GM18498 (cell line): ENCODE data around the gene SGCD.

ENCODE experiments used
- ATAC-seq: cut with Tn5 transposase; IDR thresholded peaks from one replicate; pipeline ENCODE4 v1.9.1; 2021; ENCODE audit warnings: mild to moderate bottlenecking, moderate library complexity; ENCODE audit not compliant: unreplicated experiment

Gene SGCD

DNA sequence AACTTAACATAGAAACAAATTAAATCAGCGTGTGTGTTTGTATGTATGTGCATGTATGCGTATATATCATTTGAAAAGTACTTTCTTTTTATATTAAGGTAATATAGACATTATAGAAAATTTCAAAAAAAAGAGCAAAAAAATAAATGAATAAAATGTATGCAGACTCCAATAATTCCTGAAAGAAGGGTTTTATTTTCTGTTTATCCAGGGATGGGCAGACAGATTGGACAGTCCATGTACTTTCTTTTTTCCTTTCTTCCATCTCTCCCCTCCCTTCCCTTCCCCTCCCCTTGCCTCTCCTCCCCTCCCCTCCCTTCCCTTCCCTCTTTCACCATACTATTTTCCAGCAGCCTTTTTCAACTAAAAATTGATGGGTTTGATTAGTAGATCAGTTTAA, 123.8 kb downstream of the SGCD start:
- no peak for ATAC-seq

DNA sequence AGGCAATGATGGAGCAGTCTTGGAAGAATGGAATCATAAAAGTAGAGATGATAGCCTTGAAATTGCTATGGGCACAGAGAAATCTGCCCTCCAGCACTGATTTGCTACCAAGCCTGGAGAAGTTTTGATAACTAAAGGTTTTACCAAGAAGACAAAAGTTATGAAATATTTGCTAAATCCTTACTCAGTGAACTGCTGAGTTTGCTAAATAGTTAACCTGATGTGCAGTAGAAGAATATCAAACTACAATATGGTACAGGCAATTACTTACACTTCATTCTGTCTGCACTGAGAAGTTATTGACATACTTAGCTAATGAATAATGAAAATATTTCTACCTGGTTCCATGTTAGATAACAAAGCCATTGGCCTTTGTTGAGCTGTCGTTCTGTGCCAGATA, 124.5 kb downstream of the SGCD start:
- ATAC-seq: no peak

DNA sequence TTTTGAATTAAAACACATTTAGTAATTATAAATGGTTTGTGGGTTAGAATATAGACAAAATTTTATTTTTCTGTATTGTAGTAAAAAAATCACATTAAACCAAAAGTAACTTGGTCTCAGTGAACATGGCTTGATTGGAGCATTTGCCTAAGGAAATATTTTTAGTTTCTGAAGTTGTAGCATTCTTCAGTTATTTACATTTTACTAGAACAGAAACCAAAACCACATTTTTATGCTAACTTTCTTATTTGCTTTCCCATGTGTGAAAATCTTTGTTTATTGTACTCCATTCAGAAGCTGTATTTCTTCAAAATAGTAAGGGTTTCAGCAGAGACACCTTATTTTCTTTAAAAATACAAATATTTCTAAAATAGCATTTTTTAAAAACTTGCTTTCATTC, 129.9 kb downstream of the SGCD start:
- ATAC-seq: peak; percentile 66

DNA sequence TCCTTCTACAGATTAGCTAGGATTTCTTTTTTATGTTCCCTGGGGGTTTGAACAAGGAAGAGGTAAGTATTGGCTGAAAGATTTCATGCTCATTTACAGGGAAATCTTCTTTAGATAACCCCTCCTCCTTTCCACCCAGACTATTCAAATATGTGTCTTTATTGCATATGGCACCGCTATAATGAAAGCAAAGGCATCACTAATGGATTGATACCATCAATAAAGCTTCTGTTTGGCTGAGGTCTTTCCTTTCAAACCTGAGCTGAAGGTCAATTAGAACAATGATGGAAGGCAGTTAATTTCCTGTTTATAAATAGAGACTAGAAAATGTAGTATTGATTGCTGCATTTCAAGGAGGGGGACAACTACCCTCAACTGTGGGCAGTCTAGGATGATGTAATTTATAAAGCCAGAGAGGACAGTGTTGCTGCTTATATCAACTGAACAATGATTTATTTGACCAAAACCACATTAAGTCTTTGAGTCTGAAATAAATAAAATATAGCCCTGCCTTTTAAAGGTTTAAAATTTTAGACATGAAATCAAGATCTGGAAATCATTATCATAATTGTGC, 132.9 kb downstream of the SGCD start:
- ATAC-seq: no peak

DNA sequence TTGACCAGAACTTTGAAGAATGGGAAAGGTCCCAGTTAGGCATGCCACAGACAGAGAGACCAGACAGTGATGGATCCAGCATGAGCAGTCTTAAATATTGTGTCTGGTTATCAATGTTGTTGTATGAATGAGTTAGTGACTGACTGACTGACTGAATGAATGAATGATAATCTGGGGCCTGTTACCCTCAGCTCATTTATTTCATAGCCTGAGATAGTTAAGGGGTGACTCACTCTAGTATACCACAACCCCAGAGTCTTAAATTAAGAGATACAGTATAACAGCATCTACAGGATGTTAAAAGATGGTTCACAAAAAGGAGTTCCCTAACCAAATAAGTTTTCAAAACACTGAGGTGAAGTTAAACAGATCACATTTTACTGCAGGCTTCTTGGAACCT, 133.5 kb downstream of the SGCD start:
- no peak for ATAC-seq

DNA sequence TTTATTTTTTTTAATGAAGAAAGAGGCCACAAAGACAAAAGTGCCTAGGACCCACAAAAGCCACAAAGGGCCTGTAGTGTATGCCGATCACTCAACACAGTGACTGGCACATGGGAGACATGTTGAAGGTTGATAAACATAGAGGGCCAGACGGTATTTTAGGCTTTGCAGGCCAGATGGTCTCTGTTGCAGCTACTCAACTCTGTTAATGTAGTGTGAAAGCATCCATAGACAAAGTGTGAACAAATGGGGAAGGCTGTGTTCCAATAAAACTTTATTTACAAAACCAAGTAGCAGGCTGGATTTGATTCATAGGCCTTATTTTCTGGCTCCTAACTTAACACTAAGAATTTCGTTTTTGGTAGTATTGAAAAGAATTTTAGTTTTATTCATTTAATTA, 139.9 kb downstream of the SGCD start:
- no peak for ATAC-seq

DNA sequence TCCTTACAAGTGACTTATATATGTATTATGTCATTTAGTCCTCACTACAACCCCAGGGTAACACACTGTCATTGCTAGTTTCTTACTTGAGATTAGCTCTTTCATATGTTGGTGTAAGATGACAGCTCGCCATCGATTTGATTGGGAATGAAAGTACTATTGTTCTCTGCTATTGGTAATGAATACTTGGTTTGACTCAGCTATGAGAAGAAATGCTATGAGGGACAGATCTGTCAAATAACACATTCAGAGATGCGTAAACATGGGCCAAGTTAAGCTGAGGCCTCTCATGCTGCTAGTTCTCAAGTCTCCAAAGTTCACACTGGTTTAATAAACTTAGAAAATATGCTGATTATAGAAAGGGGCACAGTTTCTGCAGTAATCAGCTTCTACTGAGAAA, 142.7 kb downstream of the SGCD start:
- no peak for ATAC-seq

DNA sequence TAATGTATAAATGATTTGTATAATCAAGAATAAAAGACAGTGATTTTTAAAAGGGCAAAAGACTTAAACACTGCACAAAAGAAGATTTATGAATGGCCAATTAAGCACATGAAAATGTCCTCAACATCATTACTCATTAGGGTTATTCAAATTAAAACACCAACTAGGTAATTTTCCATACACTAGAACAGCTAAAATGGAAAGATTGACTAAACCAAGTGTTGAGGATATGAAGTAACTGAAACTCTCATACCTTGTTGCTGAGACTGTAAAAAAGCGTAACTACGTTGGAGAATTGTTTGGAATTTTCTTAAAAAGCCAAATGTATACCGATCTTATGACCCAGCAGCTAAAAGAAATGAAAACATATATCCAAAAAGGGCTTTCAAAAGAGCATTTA, 144.9 kb downstream of the SGCD start:
- ATAC-seq: no peak

DNA sequence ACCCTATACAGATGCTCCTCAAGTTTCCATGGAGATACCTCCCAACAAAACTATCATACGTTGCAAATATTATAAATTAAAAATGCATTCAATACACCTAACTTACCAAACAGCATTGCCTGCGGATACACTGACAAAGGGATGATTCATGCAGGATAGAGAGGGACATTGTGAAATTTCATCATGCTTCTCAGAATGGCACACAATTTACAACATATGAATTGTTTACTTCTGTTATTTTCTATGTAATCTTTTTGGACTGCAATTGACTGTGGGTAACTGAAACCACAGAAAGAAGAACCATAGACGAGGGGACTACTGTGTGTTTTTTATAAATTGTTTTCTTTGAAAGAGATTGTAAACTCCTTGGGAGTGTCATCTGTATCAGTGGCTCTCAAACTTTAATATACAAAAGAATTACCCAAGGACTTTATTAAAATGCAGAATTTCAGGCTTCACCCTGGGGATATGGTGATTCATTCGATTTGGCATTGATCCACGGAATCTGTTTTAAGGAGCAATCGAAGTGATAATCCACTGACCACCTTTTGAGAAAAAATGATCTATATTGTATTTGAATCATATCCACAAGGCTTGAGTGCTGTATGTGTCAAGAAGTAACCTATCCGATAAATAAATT, 146.4 kb downstream of the SGCD start:
- ATAC-seq: no peak

DNA sequence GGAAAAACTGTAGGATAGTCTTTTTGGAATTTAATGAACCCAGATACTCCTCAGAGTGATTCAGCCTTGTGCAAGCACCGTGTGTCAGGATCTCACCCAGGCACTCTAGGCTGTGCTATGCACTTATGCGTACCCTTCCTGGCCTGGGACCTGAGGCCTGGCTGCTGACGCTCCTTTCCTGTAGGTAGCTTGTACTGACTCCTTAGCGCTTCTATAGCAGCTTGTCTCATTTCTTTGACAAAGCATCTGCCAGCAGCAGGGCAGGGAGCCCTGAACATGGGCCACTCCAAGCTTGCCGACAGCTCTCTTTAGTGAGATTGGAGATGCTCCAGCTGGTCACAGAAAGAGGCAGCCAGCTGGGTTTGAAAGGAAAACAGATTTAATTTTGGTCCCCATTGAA, 147.3 kb downstream of the SGCD start:
- ATAC-seq: no peak

DNA sequence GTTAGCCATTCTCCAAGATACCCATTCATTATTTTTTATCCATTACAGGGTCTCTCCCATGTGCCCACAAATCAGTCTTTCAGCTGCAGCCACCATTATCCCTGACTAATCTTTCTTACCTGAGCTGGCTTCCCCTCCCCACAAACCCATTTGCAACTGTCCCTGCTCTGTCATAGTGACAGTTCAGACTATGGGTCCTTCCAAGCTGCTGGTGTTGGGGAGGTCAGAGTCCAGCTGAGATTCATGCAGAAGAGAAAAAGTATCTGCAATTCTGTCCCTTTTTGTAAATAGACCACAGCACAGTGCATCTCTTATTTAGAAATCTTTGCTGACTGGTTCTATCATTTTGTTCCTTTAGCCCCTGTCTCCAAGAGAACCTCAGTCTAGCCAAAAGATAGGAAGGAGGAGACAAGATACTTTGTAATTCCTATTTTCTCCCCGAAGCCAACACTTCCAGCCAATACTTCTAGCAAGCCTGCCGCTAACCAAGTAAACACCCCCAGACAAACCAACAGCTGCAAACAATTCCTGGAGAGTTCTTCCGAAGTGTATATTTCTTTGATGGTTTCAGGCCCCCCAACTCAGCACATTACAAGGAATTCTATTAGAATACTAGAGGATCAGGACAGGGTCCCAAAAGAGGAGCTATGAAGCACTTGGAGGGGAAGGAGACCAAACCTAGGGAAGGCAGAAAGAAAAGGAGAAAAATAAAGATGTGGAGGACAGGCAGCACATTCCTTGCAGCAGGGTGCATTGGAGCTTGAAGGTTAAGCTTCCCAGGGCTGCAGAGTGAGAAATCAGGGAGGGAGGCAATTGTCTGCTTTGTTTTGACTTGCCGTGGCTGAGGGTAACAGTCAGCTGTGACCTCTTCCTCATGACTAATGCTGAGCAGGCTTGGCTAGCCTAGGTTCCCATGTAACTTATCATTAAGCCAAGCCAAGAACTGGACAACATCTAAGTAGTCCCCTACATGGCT, 148.5 kb downstream of the SGCD start:
- no peak for ATAC-seq

DNA sequence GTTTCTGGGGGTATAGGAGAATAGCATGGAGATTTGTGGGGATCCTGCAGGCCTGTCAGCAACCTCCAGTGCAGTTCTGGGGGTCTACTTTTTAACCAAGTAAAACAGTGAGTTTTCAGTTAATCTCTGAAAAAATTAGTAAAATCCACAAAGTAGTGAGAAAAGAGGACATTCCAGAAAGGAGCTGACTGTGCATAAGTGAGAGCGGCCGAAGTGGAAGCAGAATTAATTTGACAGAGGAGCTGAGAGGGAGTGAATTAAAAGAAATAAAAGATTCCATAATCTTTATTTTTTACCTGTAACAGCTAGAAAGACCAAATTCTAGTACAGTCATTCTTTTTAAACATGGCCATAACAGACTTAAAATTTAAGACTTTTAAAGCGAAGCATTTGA, 149.2 kb downstream of the SGCD start:
- no peak for ATAC-seq

DNA sequence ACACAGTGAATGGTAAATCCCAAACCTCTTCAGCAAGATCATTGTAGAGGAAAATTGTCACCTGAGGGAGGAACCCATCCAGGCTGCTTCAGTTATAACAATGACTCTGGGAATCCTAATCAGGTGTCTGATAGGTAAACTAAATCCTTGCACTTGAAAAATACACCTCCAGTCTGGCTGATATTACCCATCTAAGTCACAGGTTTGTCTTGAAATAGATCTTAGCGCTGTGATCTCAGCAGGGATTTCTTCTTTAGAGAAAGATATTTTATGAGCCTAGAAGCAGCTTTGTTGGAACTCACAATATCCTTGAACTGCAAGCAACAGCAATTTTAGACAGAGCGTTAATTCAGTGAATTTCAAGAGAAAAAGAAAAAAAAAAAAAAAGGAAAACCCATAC, 149.7 kb downstream of the SGCD start:
- ATAC-seq: no peak

DNA sequence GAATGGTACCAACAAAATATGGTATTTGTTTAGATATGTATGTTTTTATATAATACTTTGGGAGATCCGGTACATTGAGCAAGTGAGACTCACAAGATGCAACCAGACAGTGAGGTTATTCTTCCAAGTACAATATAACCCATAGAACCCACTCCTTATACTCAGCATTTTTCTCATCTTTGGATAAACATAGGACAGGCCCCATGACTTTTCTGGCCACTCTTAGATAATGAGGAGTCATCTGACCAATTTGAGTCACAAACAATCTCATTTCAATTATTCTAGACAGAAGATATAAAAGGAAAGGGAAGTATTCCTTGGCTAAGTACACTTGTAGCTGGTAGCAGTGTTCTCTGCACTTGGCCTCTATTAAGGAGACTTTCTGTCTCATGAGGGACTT, 150.2 kb downstream of the SGCD start:
- ATAC-seq: no peak

DNA sequence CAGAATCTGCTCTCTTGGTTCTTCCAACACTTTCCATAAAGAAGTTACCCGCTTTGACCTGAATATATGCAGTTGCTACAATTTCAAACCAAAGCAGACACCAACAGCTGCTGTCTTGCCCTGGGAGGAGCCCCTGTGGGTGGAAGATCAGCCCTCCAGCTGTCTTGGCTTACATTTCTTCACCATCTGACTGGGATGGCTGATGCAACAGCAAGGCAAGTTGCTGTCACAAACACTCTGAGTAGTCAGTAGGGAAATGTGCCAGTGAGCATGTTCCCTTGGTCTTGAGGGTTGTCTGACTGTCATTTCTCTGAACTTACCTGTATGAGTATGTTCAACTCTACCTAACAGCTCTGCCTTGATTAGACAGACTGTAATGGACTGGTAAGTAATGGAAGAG, 152.9 kb downstream of the SGCD start:
- ATAC-seq: no peak

DNA sequence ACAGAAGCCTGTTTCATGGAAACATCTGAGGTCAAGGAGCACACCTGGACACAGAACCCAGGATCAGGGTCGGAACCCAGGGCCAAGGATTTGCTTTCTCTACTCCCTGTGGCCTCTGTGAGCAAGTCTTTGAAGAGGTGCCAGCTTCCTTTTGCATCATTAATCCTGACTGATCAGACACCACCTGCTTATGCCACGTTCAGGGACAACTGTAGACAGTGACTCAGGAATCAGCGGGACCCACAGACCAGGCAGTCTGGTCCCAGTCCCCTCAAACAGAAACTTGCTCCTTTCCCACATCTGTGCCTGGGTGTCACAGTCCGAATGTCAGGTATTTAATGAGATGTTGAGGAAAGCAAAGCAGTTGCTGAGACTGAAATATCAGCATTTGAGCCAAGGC, 154.8 kb downstream of the SGCD start:
- no peak for ATAC-seq

DNA sequence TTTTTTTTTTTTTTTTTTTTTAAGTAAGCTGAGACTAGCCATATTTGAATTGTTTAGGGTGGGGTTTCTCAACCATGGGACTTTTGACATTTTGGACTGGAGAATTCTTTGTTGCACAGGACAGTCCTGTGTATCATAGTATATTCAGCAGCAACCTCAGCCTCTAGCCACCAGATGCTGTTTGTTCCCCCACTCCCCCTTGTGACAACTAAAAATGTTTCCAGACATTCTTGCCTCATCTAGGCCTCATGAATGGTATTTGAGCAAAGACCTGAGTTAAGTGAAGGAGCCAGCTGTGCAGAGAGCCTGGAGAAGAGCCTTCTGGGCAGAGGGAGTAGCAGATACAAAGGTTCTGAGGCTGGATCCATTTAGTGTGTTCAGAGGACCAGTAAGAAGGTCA, 155.9 kb downstream of the SGCD start:
- ATAC-seq: no peak

DNA sequence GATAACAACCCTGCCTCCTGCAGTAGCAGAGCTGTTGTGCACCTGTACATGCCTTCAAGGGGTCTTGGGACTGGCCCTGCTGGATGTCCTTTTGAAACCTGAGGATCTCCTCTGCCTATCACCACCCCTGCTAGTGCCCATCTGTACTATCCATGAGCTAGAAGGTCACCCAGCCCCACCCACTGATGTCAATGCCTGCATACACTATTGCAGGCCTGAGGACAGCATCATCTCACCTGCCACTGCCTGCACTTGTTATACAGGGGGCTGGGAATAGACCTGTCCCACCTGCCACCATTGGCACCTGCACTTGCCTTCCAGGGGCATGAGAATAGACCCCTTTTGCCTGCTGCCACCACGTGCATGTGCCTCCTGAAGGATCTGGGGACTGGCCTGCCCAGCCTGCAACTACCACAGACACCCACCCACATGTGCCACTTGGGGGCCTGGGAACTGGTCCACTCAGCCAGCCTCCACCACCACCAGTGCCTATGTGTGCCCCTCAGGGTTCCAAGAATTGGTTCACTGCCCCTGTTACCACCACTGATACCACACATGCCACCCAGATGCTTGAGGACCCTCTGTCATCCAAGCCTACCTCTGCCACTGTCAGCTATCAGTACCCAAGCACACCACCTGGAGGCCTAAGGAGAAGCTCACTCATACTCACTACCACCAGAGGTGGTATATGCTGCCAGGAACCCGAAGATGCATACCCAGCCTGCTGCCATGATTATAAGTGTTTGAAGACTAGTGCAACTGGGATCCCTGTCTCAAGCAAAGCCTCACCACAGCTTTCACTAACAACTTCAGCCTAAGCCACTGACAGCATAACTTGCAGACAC, 159.7 kb downstream of the SGCD start:
- ATAC-seq: no peak

DNA sequence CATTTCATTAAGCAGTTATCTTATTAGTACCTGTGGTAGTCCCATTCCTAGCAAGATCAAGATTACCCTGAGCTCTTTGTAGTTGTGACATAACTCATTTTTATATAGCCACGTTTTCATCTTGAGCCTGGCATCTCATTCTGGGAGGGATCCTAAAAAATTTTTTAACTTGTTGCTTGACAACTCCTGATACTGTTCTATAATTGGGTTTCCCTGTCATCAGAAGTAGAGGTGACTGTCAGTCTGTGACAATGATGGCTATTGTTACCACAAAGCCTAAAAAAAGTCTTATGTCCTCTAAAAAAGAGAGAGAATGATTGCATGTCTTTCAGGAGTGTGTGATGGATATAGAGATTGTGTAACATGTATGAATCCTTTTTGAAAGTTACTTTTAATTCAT, 164.8 kb downstream of the SGCD start:
- no peak for ATAC-seq

DNA sequence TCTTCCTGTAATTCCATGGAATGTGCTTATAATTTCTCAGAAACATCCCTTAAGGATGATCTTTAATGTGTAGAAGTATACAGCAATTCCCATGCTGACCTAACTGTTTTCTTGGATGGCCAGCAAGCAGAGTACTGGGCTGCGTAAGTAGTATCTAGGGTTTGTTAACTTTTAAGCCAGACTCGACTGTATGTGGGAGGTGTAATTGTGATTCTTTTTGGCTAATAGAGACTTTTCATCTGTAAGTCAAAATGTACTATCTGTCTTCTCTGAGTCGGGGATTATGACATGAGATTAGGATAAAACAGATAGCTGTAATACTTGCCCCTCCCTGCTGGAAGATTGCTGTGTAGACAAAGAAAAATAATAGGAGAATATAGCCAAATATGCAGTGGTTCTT, 169.3 kb downstream of the SGCD start:
- ATAC-seq: no peak

DNA sequence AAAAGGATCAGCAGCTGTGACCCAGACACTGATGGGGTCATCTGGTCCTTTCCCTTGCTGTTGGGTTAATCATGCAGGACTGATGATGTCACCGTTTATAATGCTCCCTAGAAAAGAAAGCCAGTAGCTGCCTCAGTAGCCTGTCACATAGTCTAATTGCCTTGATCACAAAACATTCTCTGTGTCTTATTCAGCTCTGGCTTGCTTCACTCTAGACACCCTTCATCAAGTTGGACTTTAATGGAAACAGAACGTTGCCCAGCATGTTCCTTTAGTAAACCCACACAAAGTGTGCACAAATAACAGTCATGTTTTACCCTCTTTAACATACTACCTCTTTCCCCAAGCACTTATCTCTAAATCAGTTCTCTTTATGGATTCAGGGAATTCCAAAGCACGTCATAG, 170.8 kb downstream of the SGCD start:
- ATAC-seq: no peak
